ENCODE measurements around the gene PTPN18. TPM values are rescaled to one million over a fixed set of nuclear protein-coding genes. Genes with fewer than 3 reads are reported as not detected.

Gene PTPN18
- total RNA-seq, 1 experiment from 2014 or later: 15.7 TPM

DNA sequence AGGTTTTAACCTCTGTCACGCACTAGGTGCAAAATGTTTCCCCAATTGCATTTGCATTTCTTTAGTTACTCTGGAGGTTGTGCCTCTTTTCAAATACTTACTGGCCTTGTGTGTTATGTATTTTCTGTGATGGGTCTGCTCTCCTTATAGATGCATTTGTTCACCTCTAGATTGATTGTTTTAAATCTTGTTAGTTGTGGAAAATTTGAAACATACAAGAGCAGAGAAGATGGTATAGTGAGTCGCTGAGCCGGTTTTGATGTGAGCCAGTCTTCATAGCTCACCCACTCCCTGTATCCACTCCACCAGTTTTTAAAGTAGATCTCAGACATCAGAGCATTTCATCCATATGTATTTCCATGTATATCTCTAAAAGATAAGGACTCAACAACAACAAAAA, 6.7 kb upstream of the PTPN18 start:
- TF ChIP-seq, protein P1, sequence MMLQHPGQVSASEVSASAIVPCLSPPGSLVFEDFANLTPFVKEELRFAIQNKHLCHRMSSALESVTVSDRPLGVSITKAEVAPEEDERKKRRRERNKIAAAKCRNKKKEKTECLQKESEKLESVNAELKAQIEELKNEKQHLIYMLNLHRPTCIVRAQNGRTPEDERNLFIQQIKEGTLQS (CRISPR knock-in tag; conservative IDR thresholded peaks at IDR 0.05): no peak
- TF ChIP-seq, protein P2, sequence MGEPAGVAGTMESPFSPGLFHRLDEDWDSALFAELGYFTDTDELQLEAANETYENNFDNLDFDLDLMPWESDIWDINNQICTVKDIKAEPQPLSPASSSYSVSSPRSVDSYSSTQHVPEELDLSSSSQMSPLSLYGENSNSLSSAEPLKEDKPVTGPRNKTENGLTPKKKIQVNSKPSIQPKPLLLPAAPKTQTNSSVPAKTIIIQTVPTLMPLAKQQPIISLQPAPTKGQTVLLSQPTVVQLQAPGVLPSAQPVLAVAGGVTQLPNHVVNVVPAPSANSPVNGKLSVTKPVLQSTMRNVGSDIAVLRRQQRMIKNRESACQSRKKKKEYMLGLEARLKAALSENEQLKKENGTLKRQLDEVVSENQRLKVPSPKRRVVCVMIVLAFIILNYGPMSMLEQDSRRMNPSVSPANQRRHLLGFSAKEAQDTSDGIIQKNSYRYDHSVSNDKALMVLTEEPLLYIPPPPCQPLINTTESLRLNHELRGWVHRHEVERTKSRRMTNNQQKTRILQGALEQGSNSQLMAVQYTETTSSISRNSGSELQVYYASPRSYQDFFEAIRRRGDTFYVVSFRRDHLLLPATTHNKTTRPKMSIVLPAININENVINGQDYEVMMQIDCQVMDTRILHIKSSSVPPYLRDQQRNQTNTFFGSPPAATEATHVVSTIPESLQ (CRISPR knock-in tag; IDR thresholded peaks at IDR 0.05): no peak
- no peak for TF ChIP-seq NFYB (CRISPR knock-in tag; conservative IDR thresholded peaks at IDR 0.05; ENCODE audit: low read depth)
- TF ChIP-seq TEAD1 (CRISPR knock-in tag; IDR thresholded peaks at IDR 0.05): no peak
- TF ChIP-seq, protein P3, sequence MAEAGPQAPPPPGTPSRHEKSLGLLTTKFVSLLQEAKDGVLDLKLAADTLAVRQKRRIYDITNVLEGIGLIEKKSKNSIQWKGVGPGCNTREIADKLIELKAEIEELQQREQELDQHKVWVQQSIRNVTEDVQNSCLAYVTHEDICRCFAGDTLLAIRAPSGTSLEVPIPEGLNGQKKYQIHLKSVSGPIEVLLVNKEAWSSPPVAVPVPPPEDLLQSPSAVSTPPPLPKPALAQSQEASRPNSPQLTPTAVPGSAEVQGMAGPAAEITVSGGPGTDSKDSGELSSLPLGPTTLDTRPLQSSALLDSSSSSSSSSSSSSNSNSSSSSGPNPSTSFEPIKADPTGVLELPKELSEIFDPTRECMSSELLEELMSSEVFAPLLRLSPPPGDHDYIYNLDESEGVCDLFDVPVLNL (CRISPR knock-in tag; IDR thresholded peaks at IDR 0.05; ENCODE audit: borderline replicate concordance, low read depth): no peak
- TF ChIP-seq SOX15 (CRISPR knock-in tag; IDR thresholded peaks at IDR 0.05): no peak
- TF ChIP-seq CBFB (CRISPR knock-in tag; IDR thresholded peaks at IDR 0.05; ENCODE audit: low read depth): no peak
- TF ChIP-seq, protein P4, sequence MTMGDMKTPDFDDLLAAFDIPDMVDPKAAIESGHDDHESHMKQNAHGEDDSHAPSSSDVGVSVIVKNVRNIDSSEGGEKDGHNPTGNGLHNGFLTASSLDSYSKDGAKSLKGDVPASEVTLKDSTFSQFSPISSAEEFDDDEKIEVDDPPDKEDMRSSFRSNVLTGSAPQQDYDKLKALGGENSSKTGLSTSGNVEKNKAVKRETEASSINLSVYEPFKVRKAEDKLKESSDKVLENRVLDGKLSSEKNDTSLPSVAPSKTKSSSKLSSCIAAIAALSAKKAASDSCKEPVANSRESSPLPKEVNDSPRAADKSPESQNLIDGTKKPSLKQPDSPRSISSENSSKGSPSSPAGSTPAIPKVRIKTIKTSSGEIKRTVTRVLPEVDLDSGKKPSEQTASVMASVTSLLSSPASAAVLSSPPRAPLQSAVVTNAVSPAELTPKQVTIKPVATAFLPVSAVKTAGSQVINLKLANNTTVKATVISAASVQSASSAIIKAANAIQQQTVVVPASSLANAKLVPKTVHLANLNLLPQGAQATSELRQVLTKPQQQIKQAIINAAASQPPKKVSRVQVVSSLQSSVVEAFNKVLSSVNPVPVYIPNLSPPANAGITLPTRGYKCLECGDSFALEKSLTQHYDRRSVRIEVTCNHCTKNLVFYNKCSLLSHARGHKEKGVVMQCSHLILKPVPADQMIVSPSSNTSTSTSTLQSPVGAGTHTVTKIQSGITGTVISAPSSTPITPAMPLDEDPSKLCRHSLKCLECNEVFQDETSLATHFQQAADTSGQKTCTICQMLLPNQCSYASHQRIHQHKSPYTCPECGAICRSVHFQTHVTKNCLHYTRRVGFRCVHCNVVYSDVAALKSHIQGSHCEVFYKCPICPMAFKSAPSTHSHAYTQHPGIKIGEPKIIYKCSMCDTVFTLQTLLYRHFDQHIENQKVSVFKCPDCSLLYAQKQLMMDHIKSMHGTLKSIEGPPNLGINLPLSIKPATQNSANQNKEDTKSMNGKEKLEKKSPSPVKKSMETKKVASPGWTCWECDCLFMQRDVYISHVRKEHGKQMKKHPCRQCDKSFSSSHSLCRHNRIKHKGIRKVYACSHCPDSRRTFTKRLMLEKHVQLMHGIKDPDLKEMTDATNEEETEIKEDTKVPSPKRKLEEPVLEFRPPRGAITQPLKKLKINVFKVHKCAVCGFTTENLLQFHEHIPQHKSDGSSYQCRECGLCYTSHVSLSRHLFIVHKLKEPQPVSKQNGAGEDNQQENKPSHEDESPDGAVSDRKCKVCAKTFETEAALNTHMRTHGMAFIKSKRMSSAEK (CRISPR knock-in tag; IDR thresholded peaks at IDR 0.05; ENCODE audit: borderline replicate concordance): no peak
- TF ChIP-seq NR3C1 (CRISPR knock-in tag; conservative IDR thresholded peaks at IDR 0.05; ENCODE audit: low read depth): no peak
- no peak for TF ChIP-seq GRHL2 (CRISPR knock-in tag; IDR thresholded peaks at IDR 0.05; ENCODE audit: insufficient replicate concordance, severe bottlenecking)
- TF ChIP-seq NR1H2 (CRISPR knock-in tag; IDR thresholded peaks at IDR 0.05): no peak
- TF ChIP-seq, protein P5, sequence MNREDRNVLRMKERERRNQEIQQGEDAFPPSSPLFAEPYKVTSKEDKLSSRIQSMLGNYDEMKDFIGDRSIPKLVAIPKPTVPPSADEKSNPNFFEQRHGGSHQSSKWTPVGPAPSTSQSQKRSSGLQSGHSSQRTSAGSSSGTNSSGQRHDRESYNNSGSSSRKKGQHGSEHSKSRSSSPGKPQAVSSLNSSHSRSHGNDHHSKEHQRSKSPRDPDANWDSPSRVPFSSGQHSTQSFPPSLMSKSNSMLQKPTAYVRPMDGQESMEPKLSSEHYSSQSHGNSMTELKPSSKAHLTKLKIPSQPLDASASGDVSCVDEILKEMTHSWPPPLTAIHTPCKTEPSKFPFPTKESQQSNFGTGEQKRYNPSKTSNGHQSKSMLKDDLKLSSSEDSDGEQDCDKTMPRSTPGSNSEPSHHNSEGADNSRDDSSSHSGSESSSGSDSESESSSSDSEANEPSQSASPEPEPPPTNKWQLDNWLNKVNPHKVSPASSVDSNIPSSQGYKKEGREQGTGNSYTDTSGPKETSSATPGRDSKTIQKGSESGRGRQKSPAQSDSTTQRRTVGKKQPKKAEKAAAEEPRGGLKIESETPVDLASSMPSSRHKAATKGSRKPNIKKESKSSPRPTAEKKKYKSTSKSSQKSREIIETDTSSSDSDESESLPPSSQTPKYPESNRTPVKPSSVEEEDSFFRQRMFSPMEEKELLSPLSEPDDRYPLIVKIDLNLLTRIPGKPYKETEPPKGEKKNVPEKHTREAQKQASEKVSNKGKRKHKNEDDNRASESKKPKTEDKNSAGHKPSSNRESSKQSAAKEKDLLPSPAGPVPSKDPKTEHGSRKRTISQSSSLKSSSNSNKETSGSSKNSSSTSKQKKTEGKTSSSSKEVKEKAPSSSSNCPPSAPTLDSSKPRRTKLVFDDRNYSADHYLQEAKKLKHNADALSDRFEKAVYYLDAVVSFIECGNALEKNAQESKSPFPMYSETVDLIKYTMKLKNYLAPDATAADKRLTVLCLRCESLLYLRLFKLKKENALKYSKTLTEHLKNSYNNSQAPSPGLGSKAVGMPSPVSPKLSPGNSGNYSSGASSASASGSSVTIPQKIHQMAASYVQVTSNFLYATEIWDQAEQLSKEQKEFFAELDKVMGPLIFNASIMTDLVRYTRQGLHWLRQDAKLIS (CRISPR knock-in tag; IDR thresholded peaks at IDR 0.05; ENCODE audit: borderline replicate concordance): no peak
- TF ChIP-seq ZNF396 (CRISPR knock-in tag; IDR thresholded peaks at IDR 0.05; ENCODE audit: borderline replicate concordance): no peak
- POLR2A ChIA-PET: no interaction called here

DNA sequence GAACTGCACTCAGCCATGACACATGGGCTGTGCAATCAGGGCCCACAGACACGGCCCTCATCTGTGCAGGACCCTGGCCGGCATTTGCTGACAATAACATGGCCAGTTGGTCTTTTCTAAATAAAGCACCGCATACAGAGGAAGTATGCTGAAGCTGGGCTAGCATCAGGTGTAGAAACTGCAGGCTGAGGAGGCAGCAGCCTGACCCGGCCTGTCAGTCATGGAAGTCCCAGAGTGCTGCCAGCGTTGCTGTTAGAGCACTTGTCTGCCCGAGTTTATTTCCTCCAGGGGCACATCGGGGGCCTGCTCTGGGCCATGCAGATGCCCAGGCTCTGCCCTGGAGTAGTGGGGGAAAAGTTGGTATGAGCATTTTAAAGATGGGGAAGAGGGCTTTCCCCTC, 4.1 kb upstream of the PTPN18 start:
- Mint-ChIP-seq H3K4me1 (peaks cover 17% of the 10 kb centered on the region), H3K36me3 (peaks cover 27% of the 10 kb centered on the region), H3K9me3 (no peaks in the 10 kb centered on the region), H3K27me3 (ENCODE audit: low read depth) (peaks cover 27% of the 10 kb centered on the region), H3K4me3 (no peak overlapping the region), H3K27ac (0 out of 2 replicates have a peak overlapping the region, but pooled peaks have one; percentile 60)
- no peak for DNase-seq (ENCODE audit: low spot score)
- TF ChIP-seq ZNF317 (CRISPR knock-in tag; IDR thresholded peaks at IDR 0.05; ENCODE audit: borderline replicate concordance, low read depth) (no peak), TEAD1 (CRISPR knock-in tag; IDR thresholded peaks at IDR 0.05) (no peak), CREB1 (CRISPR knock-in tag; IDR thresholded peaks at IDR 0.05) (no peak), NFE2L1 (CRISPR knock-in tag; IDR thresholded peaks at IDR 0.05) (no peak)
- TF ChIP-seq, protein P3 (CRISPR knock-in tag; IDR thresholded peaks at IDR 0.05; ENCODE audit: borderline replicate concordance, low read depth): no peak
- TF ChIP-seq, protein P1 (CRISPR knock-in tag; conservative IDR thresholded peaks at IDR 0.05): no peak
- CTCF ChIA-PET: interaction anchor here (0.6 to 2.0 kb wide), 4 partner anchors 9 to 192 kb away, joined by 3 to 10 read pairs (median 6); partner anchors contain the start of genes IMP4 and SMPD4
- POLR2A ChIA-PET: no interaction called here
- ATAC-seq: no peak

More for the DNA sequence above, 6.7 kb upstream of the PTPN18 start:
- no peak overlapping the region for H3K27ac Mint-ChIP-seq
- H3K27me3 Mint-ChIP-seq (ENCODE audit: low read depth): peaks cover 9% of the 10 kb centered on the region
- ATAC-seq (no peak), DNase-seq (ENCODE audit: low spot score) (no peak)
- peaks cover 50% of the 10 kb centered on the region for H3K36me3 Mint-ChIP-seq
- peaks cover 9% of the 10 kb centered on the region for H3K4me1 Mint-ChIP-seq
- CTCF ChIA-PET: no interaction called here
- H3K9me3 Mint-ChIP-seq: no peaks in the 10 kb centered on the region
- H3K4me3 Mint-ChIP-seq: no peak overlapping the region
